Spinal cord (tissue), 10 donors: Measurements from ENCODE around the gene FAM181B. TPM values are rescaled to one million over a fixed set of nuclear protein-coding genes. Genes with fewer than 3 reads are reported as not detected.

Experiments used
- DNase-seq, 6 donors: peaks; one replicate each; pipeline versions ENCODE4 v3.0.0 to v3.0.0-alpha.2; 2013 to 2015; ENCODE audit warnings: low spot score in 6 of 6, low read depth in 4 of 6
- H3K27ac ChIP-seq: one replicate; pipeline ENCODE4 v1.5.1; 2013; ENCODE audit warnings: low read depth, low read length, control low read depth
- H3K27me3 ChIP-seq: one replicate; pipeline ENCODE4 v1.6.1; 2013; ENCODE audit warnings: low read length; ENCODE audit not compliant: control insufficient read depth, insufficient read depth
- H3K36me3 ChIP-seq: one replicate; pipeline ENCODE4 v1.6.1; 2013; ENCODE audit warnings: low read length; ENCODE audit not compliant: control insufficient read depth, insufficient read depth
- H3K4me1 ChIP-seq: one replicate; pipeline ENCODE4 v1.6.1; 2013; ENCODE audit warnings: low read length; ENCODE audit not compliant: control insufficient read depth, insufficient read depth
- H3K4me3 ChIP-seq: one replicate; pipeline ENCODE4 v1.5.1; 2013; ENCODE audit warnings: low read depth, low read length, control low read depth
- H3K9me3 ChIP-seq: one replicate; pipeline ENCODE4 v1.6.1; 2013; ENCODE audit warnings: low read length; ENCODE audit not compliant: control insufficient read depth, insufficient read depth
- WGBS: methylation state at CpG from one replicate; pipeline ENCODE4 v1.1.5; 2013; ENCODE audit warnings: missing lambda C conversion rate; ENCODE audit not compliant: insufficient coverage; 5-methylcytosine and 5-hydroxymethylcytosine counted together
- long read RNA-seq, 4 donors: transcript quantifications; one replicate each; lab custom pipeline, GENCODE V29; 2026
- polyA plus RNA-seq, 2 donors: library from polyadenylated mRNA; unstranded; fragments of 120-200 nt; gene quantifications; one replicate each; pipeline ENCODE4 v1.2.1, GENCODE V29; 2013; ENCODE audit not compliant: insufficient read length in 2 of 2
- total RNA-seq, 2 donors: library from RNA; depleted of rRNA in 1 of 2; stranded (reverse); fragments of 120-200 nt in 1 of 2; fragments of >200 nt in 1 of 2; gene quantifications; one replicate each; pipeline versions ENCODE4 v1.2.3 to v1.2.4, GENCODE V29; 2013 to 2014
- donor health status: healthy.

Gene FAM181B
- total RNA-seq (10 to 100 TPM; 24.4 to 25.8 TPM), polyA plus RNA-seq (10 to 100 TPM; 51.4 to 64.7 TPM)
- long read RNA-seq, donor 1, transcript FAM181B-201 (1 exons, 3,924 nt) = major isoform, 145 of 145 reads
- long read RNA-seq, donor 1, partial matches to known transcripts = 0 of 145 reads
- long read RNA-seq, donor 1, other reads (novel, unspliced or antisense) = 0 of 145 reads
- long read RNA-seq, donor 2, transcript FAM181B-201 (1 exons, 3,924 nt) = major isoform, 72 of 72 reads
- long read RNA-seq, donor 2, partial matches to known transcripts = 0 of 72 reads
- long read RNA-seq, donor 2, other reads (novel, unspliced or antisense) = 0 of 72 reads
- long read RNA-seq, donor 3, transcript FAM181B-201 (1 exons, 3,924 nt) = major isoform, 67 of 67 reads
- long read RNA-seq, donor 3, partial matches to known transcripts = 0 of 67 reads
- long read RNA-seq, donor 3, other reads (novel, unspliced or antisense) = 0 of 67 reads
- long read RNA-seq, donor 4 = 0 reads

GRCh38 chr11:82733444-82734119, at the start of gene FAM181B:
Gene FAM181B (minus strand): TSS chr11:82733864. CDS start chr11:82733729, 135 bp downstream.
- WGBS = 0% methylated on average over 66 of the region's 67 CpGs
- Histone ChIP-seq H3K27ac (peak within 1 kb of the TSS; percentile 94), H3K4me1 (peaks cover 15% of the 10 kb centered on the region), H3K27me3 (peaks cover 5% of the 10 kb centered on the region), H3K9me3 (no peaks in the 10 kb centered on the region), H3K36me3 (peaks cover 7% of the 10 kb centered on the region), H3K4me3 (peak within 1 kb of the TSS; percentile 85)
- peak in 5 of 6 donors; percentile 78 to 95 (median 85) for DNase-seq

- no peaks in the 10 kb centered on the region for H3K27me3 ChIP-seq
These were observed 49.2 kb upstream of the FAM181B start for GRCh38 chr11:82782825-82783374.

GRCh38 chr11:82778776-82779175, 45.1 kb upstream of the FAM181B start:
- WGBS = 100% methylated on average over 1 of the region's 1 CpG
- Histone ChIP-seq H3K36me3 (no peaks in the 10 kb centered on the region), H3K9me3 (peaks cover 8% of the 10 kb centered on the region), H3K4me1 (no peaks in the 10 kb centered on the region), H3K27ac (no peak overlapping the region), H3K27me3 (no peaks in the 10 kb centered on the region), H3K4me3 (no peak overlapping the region)
- DNase-seq = no peak

More at GRCh38 chr11:82782825-82783374, 49.2 kb upstream of the FAM181B start:
- Histone ChIP-seq H3K9me3 (peaks cover 1% of the 10 kb centered on the region), H3K4me1 (no peaks in the 10 kb centered on the region), H3K36me3 (no peaks in the 10 kb centered on the region), H3K27ac (no peak overlapping the region), H3K4me3 (no peak overlapping the region)
- WGBS = no CpG with 5 or more reads among the region's 1 CpG
- DNase-seq = no peak

- Histone ChIP-seq H3K4me3 (no peak overlapping the region), H3K9me3 (peaks cover 6% of the 10 kb centered on the region), H3K27me3 (no peaks in the 10 kb centered on the region), H3K36me3 (no peaks in the 10 kb centered on the region), H3K4me1 (no peaks in the 10 kb centered on the region), H3K27ac (no peak overlapping the region)
- 100% methylated on average over 2 of the region's 2 CpGs for WGBS
- DNase-seq = no peak
These were observed 42.7 kb upstream of the FAM181B start for GRCh38 chr11:82776377-82776776.

GRCh38 chr11:82775736-82776346, 42.2 kb upstream of the FAM181B start:
- Histone ChIP-seq H3K4me1 (no peaks in the 10 kb centered on the region), H3K27ac (no peak overlapping the region), H3K9me3 (peaks cover 6% of the 10 kb centered on the region), H3K36me3 (no peaks in the 10 kb centered on the region), H3K4me3 (no peak overlapping the region), H3K27me3 (no peaks in the 10 kb centered on the region)
- 20% methylated on average over 2 of the region's 3 CpGs for WGBS
- DNase-seq = no peak

GRCh38 chr11:82775218-82775617, 41.6 kb upstream of the FAM181B start:
- no peaks in the 10 kb centered on the region for H3K36me3 ChIP-seq
- no peak overlapping the region for H3K27ac ChIP-seq
- no peaks in the 10 kb centered on the region for H3K27me3 ChIP-seq
- no CpG with 5 or more reads among the region's 1 CpG for WGBS
- H3K4me3 ChIP-seq = no peak overlapping the region
- no peaks in the 10 kb centered on the region for H3K4me1 ChIP-seq
- H3K9me3 ChIP-seq = peaks cover 6% of the 10 kb centered on the region
- DNase-seq = no peak

- no CpG with 5 or more reads among the region's 4 CpGs for WGBS
- H3K36me3 ChIP-seq = no peaks in the 10 kb centered on the region
- H3K27me3 ChIP-seq = no peaks in the 10 kb centered on the region
- DNase-seq = no peak
- no peaks in the 10 kb centered on the region for H3K4me1 ChIP-seq
- H3K27ac ChIP-seq = no peak overlapping the region
- H3K4me3 ChIP-seq = no peak overlapping the region
- H3K9me3 ChIP-seq = peaks cover 4% of the 10 kb centered on the region
These were observed 38.1 kb upstream of the FAM181B start for GRCh38 chr11:82771781-82772180.

GRCh38 chr11:82767123-82767522, 33.5 kb upstream of the FAM181B start:
- no peak for DNase-seq
- no peaks in the 10 kb centered on the region for H3K4me1 ChIP-seq
- 83% methylated on average over 1 of the region's 1 CpG for WGBS
- no peak overlapping the region for H3K4me3 ChIP-seq
- H3K27me3 ChIP-seq = no peaks in the 10 kb centered on the region
- H3K9me3 ChIP-seq = no peaks in the 10 kb centered on the region
- H3K27ac ChIP-seq = no peak overlapping the region
- H3K36me3 ChIP-seq = no peaks in the 10 kb centered on the region

- no peak for DNase-seq
- no peaks in the 10 kb centered on the region for H3K4me1 ChIP-seq
- no peaks in the 10 kb centered on the region for H3K36me3 ChIP-seq
- no peak overlapping the region for H3K4me3 ChIP-seq
- WGBS = 66% methylated on average over 5 of the region's 11 CpGs
- no peaks in the 10 kb centered on the region for H3K9me3 ChIP-seq
- no peak overlapping the region for H3K27ac ChIP-seq
- no peaks in the 10 kb centered on the region for H3K27me3 ChIP-seq
These were observed 31.9 kb upstream of the FAM181B start for GRCh38 chr11:82765466-82766034.
